NCI-H2227 treated with DMSO at 0.1 percent for 48 hours (cell line): ENCODE results near the gene DUSP7.

Experiments used
- DNase-seq: peaks from one replicate; lab custom pipeline; 2025; lab: John Stamatoyannopoulos, UW

DUSP7 gene

GRCh38 chr3:52067526-52067925 is 11.2 kb upstream of the DUSP7 start:
- DNase-seq, result no peak

DNA sequence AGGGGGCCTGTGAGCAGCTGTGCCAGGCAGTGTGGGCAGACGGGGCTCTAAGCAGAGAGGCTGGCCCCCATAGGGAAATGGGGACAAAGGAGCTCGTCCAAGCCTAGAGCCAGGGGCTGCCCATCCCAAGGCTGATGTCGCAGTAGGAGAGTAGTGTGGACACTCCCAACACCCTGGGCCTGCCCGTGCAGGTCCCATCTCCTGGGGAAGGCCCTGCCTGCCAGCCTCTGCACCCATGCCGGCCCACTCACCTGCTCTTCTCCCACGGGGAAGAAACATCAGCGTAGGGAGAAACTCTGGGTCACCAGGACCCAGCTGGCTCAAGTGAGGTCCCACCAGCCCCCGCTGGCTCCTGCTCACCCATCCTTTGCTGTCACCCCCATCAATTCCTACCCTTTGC is 10.7 kb upstream of the DUSP7 start:
- DNase-seq, result no peak

GRCh38 chr3:52065264-52065756 is 8.9 kb upstream of the DUSP7 start:
- DNase-seq, result no peak

- DNase-seq, result no peak
Measured at GRCh38 chr3:52064561-52064960, 8.2 kb upstream of the DUSP7 start.

- no peak for DNase-seq
Measured at GRCh38 chr3:52063026-52063723, 6.8 kb upstream of the DUSP7 start.

DNA sequence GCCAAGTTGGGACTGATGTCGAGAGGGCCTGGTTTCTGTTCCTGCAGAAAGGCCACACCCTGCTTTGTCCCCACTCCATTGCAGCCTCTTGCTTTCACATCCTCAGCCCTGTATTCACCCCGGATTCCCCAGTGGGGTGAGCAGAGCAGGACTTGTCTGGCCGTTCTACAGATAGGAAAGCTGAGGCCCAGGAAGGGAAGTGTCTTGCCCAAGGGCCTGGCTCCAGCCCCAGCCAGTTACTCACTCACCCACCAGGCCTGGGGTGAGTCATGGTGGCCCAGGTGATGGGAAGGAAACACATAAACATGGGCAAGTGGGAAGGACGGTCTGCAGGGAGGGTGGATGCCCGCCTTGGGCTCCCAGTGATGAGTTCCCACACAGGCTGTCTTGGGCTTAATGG is 6.1 kb upstream of the DUSP7 start:
- no peak for DNase-seq

DNA sequence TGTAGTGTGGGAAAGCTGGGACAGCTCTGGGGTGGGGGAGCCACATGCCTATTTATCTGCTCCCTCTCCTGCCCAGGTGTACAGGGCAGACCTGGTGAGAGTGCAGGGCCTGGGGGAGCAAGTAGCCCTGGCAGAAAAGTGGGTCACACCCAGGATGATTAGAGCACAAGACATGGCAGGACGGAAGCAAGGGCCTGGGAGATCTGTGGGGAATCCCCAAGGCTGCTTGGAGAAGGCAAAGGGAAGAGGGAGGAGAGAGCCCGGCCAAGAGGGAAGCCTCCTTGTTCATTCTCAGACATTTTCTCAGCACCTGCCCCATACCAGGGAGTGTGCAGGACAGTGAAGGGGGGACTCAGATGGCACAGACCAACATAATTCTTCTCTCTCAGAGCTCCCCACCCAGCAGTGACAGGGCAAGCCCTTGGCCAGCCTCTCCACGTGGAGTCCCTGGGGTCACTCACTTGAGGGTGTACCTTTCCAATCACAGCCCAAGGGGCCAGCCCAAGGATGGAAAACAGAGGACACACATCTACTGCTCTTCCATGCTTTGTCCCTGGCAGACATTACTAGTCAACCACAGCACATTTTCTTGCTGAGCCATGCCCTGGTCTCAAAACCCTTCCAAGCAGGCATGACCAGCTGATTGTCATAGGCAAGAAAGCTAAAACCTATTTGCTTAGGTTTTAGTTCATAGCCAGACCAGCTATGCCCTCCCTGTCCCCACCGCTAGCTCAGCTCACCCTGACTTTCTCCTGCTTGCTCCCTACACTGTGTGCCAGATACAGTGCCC is 4.9 kb upstream of the DUSP7 start:
- DNase-seq, result no peak

DNA sequence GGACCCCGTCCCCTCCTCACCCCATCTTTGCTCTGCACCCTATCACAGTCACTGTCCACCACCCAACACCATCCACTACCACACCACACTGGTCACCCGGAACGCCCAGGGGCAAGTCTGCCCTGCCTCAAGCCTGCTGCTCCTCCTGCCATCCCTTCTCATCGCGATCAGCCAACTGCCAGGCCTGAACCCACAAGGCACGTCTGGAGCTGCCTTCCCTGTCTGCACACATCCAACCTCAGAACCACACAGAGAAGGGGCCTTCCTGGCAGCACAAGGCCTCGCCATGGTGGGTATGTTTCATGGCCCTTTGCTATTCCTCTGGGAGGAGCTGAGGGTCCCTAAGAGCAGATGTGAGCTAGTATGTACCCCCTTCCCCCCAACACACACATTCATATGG is 3.4 kb upstream of the DUSP7 start:
- no peak for DNase-seq

- no peak for DNase-seq
Measured at GRCh38 chr3:52057812-52058495, 1.6 kb upstream of the DUSP7 start.

DNA sequence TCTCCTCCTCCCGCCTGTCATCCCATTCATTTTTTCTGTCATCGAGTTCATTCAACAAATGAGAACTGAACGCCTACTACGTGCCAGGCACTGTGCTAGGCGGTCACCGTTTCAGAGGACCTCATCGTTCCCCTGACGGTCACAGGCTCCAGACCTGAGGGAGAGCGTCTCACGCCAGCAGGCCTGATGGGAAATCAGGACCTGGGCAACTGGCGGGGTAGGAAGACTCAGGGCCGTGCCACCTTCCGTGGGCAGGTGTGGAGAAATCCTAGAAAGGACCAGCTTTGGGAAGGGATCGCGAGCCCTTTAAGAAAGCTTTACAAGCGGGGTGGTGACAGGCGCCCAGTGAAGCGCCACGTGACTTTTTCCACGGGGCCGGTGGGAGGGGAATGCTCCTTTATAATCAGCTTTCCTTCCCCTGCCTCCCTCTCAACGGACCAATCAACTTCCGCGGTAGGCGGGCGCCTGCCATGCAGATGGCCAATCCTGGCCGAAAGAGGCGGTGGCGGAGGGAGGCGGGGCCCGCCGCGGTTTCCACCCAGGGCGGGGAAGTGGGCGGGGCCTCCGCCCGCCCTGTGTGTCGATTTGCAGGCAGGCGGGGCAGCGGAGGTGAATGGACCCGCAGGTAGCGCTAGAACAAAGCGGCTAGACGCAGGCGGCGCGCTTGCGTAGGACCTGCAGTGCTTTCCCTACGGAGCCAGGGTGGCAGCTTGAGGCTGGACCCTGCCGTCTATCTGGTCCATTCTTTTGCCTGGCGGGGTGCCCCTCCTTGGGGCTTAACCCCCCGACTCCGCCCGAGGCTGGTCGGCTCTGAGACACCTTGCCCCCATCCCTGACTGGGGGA is 819 bp upstream of the DUSP7 start:
- DNase-seq, result peak; percentile 96

DNA sequence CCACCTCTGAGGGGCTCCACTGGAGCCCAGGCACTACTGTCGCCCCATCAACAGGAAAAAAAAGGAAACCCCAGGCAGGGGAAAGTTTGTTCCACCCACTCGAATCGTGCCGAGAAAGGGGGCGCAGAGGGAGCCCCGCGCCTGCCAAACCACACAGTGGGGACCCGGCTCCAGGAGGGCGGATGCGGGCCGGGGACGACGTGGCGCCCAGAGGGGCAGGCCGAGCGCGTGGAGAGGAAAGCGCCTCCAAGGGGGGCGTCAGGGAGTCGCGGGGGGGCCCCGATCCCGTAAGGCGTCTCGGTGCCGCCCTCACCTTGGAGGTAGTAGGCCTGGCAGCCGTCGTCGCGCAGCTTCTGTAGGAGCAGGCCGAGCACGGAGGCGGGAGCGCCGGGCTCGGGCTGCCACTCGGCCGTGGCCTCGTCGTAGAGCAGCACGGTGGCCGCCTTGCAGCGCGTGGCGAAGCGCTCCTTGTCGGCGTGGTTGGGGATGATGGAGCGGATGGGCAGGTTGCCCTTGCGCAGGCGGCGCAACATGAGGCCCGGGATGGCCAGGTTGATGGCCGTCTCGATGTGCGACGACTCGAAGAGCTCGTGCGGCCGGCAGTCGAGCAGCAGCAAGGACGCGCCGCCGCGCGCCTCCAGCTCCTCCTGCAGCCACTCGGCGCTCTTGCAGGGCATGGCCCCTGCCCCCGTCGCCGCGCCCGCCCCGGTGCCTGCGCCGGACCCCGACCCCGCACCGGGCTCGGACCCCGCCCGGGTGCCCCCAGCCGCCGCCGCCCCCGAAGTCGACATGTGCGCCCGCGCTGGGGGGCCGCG is 627 bp downstream of the DUSP7 start:
- DNase-seq, result no peak

- no peak for DNase-seq
Measured at GRCh38 chr3:52054661-52055511, 1.5 kb downstream of the DUSP7 start.

- DNase-seq, result no peak
Measured at GRCh38 chr3:52053307-52054304, 2.8 kb downstream of the DUSP7 start.

GRCh38 chr3:52052831-52053306 is 3.5 kb downstream of the DUSP7 start:
- DNase-seq, result no peak

- DNase-seq, result no peak
Measured at GRCh38 chr3:52051444-52051843, 4.9 kb downstream of the DUSP7 start.

DNA sequence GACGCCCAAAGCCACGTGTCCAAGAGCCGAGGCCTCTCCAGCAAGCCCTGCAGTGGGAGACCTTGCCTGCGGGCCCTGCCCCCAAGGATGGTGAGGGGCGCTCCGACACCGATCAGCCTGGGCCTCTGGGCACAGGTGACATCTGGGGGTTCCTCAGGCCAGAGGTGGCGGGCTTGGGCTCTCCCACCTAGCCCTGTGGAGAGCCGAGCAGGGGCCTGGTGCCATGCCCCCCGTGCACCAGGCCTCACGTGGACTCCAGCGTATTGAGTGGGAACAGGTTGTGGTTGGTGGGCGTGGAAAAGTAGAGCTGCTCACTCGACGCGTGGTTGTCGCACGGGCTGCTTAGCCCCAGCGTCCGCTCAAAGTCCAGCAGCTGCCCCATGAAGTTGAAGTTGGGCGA is 5.8 kb downstream of the DUSP7 start:
- no peak for DNase-seq

DNA sequence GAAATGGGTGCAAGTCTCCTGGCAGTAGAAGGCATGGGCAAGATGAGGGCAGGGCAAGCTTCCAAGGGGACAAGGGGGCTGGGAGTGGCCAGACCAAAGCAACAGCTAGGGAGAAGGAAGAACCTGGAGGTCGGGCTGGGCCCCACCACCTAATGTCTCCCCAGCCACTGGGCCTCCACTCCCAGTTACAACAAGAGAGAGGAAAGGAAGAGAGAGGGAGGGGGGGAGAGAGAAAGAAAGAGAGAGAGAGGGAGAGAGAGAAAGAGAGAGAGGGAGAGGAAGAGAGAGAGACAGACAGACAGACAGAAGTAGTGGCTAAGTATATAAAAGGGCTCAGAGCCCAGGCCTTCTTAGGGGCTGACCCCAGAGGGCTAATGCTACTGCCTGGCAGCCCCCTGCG is 6.9 kb downstream of the DUSP7 start:
- no peak for DNase-seq

GRCh38 chr3:52047295-52047960 is 8.9 kb downstream of the DUSP7 start:
- no peak for DNase-seq
